Mesothelial cell of epicardium (in vitro differentiated cells): ENCODE results near the gene BMPER. TPM values are rescaled to one million over a fixed set of nuclear protein-coding genes. Genes with fewer than 3 reads are reported as not detected.

Source experiments
- DNase-seq, 2 experiments: peaks; one replicate each; pipeline ENCODE4 v3.0.0; 2021; ENCODE audit warnings: low spot score in 2 of 2; ENCODE audit not compliant: unreplicated experiment in 2 of 2
- H3K27ac Mint-ChIP-seq: 2 replicates; pipeline ENCODE4 v1.8.0; 2021; ENCODE audit warnings: mixed read lengths
- H3K27me3 Mint-ChIP-seq: 2 replicates; pipeline ENCODE4 v1.8.0; 2021; ENCODE audit warnings: low read depth, mixed read lengths
- H3K36me3 Mint-ChIP-seq: 2 replicates; pipeline ENCODE4 v1.8.0; 2021; ENCODE audit warnings: mixed read lengths
- H3K4me1 Mint-ChIP-seq: 2 replicates; pipeline ENCODE4 v1.8.0; 2021; ENCODE audit warnings: mixed read lengths
- H3K4me3 Mint-ChIP-seq: 2 replicates; pipeline ENCODE4 v1.8.0; 2021; ENCODE audit warnings: mild to moderate bottlenecking, moderate library complexity, mixed read lengths
- H3K9me3 Mint-ChIP-seq: 2 replicates; pipeline ENCODE4 v1.8.0; 2021; ENCODE audit warnings: mixed read lengths
- CTCF ChIP-seq: fragments of 200-600 bp; sonication (generic); IDR thresholded peaks from one replicate; pipeline ENCODE4 v1.5.0; 2021; ENCODE audit warnings: antibody characterized with exemption; ENCODE audit not compliant: unreplicated experiment
- total RNA-seq: library from RNA; stranded (reverse); gene quantifications from 3 replicates; pipeline ENCODE4 v1.2.1, GENCODE V29; 2021

Gene BMPER
- total RNA-seq, 1 donor from 2014 or later = 1.7 TPM

GRCh38 chr7:34096777-34097176 is 191.4 kb downstream of the BMPER start:
- no peaks in the 10 kb centered on the region for H3K36me3 Mint-ChIP-seq
- no peak overlapping the region for H3K4me3 Mint-ChIP-seq
- peaks cover 18% of the 10 kb centered on the region for H3K4me1 Mint-ChIP-seq
- H3K9me3 Mint-ChIP-seq = no peaks in the 10 kb centered on the region
- no peak for DNase-seq
- TF ChIP-seq CTCF = no peak
- no peaks in the 10 kb centered on the region for H3K27me3 Mint-ChIP-seq
- H3K27ac Mint-ChIP-seq = peak overlapping the region; percentile 48

GRCh38 chr7:34100661-34101060 is 195.3 kb downstream of the BMPER start:
- TF ChIP-seq CTCF = no peak
- no peak overlapping the region for H3K27ac Mint-ChIP-seq
- no peak for DNase-seq
- H3K27me3 Mint-ChIP-seq = no peaks in the 10 kb centered on the region
- H3K9me3 Mint-ChIP-seq = no peaks in the 10 kb centered on the region
- peaks cover 28% of the 10 kb centered on the region for H3K4me1 Mint-ChIP-seq
- no peaks in the 10 kb centered on the region for H3K36me3 Mint-ChIP-seq
- H3K4me3 Mint-ChIP-seq = no peak overlapping the region

- H3K36me3 Mint-ChIP-seq = no peaks in the 10 kb centered on the region
- DNase-seq = no peak
- TF ChIP-seq CTCF = no peak
- no peaks in the 10 kb centered on the region for H3K9me3 Mint-ChIP-seq
- peaks cover 13% of the 10 kb centered on the region for H3K4me1 Mint-ChIP-seq
- no peaks in the 10 kb centered on the region for H3K27me3 Mint-ChIP-seq
- no peak overlapping the region for H3K27ac Mint-ChIP-seq
- H3K4me3 Mint-ChIP-seq = no peak overlapping the region
Observed at GRCh38 chr7:34104115-34104514, 198.8 kb downstream of the BMPER start.

GRCh38 chr7:34104992-34105391 is 199.7 kb downstream of the BMPER start:
- no peak for TF ChIP-seq CTCF
- H3K27ac Mint-ChIP-seq = no peak overlapping the region
- H3K4me1 Mint-ChIP-seq = peaks cover 13% of the 10 kb centered on the region
- no peak overlapping the region for H3K4me3 Mint-ChIP-seq
- no peaks in the 10 kb centered on the region for H3K27me3 Mint-ChIP-seq
- no peaks in the 10 kb centered on the region for H3K9me3 Mint-ChIP-seq
- H3K36me3 Mint-ChIP-seq = no peaks in the 10 kb centered on the region
- DNase-seq = no peak

- DNase-seq = no peak
- H3K27ac Mint-ChIP-seq = no peak overlapping the region
- H3K27me3 Mint-ChIP-seq = no peaks in the 10 kb centered on the region
- TF ChIP-seq CTCF = no peak
- H3K4me3 Mint-ChIP-seq = no peak overlapping the region
- H3K36me3 Mint-ChIP-seq = no peaks in the 10 kb centered on the region
- no peaks in the 10 kb centered on the region for H3K9me3 Mint-ChIP-seq
- peaks cover 13% of the 10 kb centered on the region for H3K4me1 Mint-ChIP-seq
Observed at GRCh38 chr7:34107276-34107675, 201.9 kb downstream of the BMPER start.

GRCh38 chr7:34108165-34108564 is 202.8 kb downstream of the BMPER start:
- TF ChIP-seq CTCF = no peak
- H3K36me3 Mint-ChIP-seq = no peaks in the 10 kb centered on the region
- no peak for DNase-seq

More at GRCh38 chr7:34108165-34108564, 202.8 kb downstream of the BMPER start:
- Mint-ChIP-seq H3K4me3 (no peak overlapping the region), H3K4me1 (peaks cover 13% of the 10 kb centered on the region), H3K27me3 (no peaks in the 10 kb centered on the region), H3K27ac (no peak overlapping the region), H3K9me3 (no peaks in the 10 kb centered on the region)
